GM12875 (cell line): Measurements from ENCODE around the gene PGGHG.
"Not testable (repeated sequence)": the region's sequence is repeated elsewhere in the genome, so short reads cannot be mapped to it uniquely, and the experiment has no call there.

Experiments used
- H3K4me3 ChIP-seq: one replicate; pipeline ENCODE4 v1.5.1; 2011; ENCODE audit warnings: low read depth, low read length, control low read depth
- TF ChIP-seq, protein P1 (sequence below): IDR thresholded peaks from 2 replicates; pipeline ENCODE4 v1.5.1; 2011; ENCODE audit warnings: low read depth, mild to moderate bottlenecking, control low read depth, inconsistent platforms, low read length, moderate library complexity, borderline replicate concordance; ENCODE audit not compliant: insufficient read depth

The PGGHG gene

GRCh38 chr11:313304-313786, 24.4 kb downstream of the PGGHG start:
- H3K4me3 ChIP-seq: peak overlapping the region; percentile 93

DNA sequence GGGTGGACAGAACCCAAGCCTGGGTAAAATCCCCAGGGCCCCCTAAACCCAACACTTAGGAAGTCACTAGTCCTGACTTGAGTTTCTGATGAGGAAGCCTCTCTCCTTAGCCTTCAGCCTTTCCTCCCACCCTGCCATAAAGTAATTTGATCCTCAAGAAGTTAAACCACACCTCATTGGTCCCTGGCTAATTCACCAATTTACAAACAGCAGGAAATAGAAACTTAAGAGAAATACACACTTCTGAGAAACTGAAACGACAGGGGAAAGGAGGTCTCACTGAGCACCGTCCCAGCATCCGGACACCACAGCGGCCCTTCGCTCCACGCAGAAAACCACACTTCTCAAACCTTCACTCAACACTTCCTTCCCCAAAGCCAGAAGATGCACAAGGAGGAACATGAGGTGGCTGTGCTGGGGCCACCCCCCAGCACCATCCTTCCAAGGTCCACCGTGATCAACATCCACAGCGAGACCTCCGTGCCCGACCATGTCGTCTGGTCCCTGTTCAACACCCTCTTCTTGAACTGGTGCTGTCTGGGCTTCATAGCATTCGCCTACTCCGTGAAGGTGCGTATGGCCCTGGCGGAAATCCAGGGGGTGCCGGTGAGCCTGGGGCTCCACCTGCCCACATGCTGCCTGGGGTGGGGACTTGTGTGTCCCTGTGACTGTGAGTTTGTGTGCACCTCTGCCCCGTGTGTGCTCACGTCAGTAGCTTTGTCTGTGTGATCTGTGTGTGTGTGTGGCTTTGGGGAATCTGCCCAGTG, 25.0 kb downstream of the PGGHG start, which contains the start of gene IFITM1:
TSS of gene IFITM1 (plus strand) at position 254 of the 767 bp plus-strand sequence. CDS start at position 385, 131 bp downstream.
- peak within 1 kb of the TSS; percentile 93 for H3K4me3 ChIP-seq
- TF ChIP-seq, protein P1, sequence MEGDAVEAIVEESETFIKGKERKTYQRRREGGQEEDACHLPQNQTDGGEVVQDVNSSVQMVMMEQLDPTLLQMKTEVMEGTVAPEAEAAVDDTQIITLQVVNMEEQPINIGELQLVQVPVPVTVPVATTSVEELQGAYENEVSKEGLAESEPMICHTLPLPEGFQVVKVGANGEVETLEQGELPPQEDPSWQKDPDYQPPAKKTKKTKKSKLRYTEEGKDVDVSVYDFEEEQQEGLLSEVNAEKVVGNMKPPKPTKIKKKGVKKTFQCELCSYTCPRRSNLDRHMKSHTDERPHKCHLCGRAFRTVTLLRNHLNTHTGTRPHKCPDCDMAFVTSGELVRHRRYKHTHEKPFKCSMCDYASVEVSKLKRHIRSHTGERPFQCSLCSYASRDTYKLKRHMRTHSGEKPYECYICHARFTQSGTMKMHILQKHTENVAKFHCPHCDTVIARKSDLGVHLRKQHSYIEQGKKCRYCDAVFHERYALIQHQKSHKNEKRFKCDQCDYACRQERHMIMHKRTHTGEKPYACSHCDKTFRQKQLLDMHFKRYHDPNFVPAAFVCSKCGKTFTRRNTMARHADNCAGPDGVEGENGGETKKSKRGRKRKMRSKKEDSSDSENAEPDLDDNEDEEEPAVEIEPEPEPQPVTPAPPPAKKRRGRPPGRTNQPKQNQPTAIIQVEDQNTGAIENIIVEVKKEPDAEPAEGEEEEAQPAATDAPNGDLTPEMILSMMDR: 0 out of 2 replicates have a peak, but pooled peaks have one; percentile 4

More at GRCh38 chr11:313304-313786, 24.4 kb downstream of the PGGHG start:
- TF ChIP-seq, protein P1: no peak

GRCh38 chr11:314554-314875, 25.6 kb downstream of the PGGHG start:
- H3K4me3 ChIP-seq: peak overlapping the region; percentile 93

DNA sequence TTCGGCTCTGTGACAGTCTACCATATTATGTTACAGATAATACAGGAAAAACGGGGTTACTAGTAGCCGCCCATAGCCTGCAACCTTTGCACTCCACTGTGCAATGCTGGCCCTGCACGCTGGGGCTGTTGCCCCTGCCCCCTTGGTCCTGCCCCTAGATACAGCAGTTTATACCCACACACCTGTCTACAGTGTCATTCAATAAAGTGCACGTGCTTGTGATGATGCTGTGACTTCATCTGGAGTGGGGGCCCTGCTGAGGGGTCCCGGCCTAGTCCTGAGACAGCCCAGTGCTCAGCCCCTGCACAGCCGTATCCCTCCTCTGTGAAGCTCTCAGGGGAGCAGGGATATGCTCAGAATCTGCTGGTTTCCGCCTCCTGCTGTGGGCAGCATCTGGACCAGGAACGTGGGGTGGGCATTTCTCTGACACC, 26.1 kb downstream of the PGGHG start:
- H3K4me3 ChIP-seq: peak overlapping the region; percentile 93
- TF ChIP-seq, protein P1: no peak

DNA sequence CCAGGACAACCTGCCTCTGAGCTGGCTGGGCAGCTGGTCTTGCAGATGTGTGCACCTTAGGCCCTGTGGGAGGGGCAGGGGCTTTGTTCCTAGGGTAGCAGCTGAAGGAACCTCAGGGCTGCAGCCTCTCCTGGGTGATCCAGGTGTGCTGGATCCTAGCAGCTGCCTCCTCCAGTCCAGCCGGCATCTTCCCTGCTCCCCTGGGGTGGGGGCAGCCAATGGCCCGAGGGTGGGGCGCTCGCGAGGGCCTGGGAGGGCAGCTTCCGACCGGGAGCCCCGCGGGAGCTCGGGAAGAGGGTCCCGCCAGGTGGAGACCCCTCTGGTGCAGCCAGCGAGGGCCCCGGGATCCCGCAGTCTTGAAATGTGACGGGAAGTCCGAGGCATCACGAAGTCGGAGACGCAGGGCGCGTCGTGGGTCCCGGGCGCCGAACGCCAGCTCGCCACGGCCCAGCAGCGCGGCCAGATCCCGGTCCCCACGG, 26.6 kb downstream of the PGGHG start:
- H3K4me3 ChIP-seq: peak overlapping the region; percentile 93
- TF ChIP-seq, protein P1: no peak

DNA sequence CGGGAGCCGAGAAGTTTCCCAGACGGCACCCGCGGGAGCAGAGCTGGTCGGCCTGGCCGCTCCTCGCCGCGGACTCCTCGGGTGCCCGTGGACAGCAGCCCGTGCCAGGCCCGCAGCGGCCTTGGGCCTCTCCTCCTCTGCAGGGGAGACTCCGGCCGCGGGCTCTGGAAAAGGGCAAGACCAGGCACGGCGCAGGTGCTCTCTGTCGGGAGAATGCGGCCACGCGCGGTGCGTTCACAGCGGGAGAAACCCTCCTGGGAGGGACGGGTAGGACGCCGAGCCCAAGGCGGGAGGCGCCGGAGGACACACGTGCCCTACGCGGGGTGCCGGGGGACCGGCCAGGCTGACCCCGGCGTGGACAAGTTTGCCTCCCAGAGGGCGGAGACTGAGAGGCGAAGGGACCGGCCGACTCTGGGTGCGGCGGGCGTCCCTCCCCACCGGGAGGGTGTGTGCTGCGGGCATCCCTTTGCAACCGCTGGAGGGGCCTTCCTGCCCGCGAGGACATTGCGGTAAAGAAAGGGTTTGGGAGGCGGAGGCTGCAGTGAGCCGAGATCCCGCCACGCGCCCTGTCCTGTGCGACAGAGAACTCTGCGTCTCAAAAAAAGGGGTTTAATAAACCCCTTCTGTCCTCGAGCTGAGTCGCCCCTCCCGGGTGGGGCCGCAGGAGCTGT, 27.2 kb downstream of the PGGHG start:
- TF ChIP-seq, protein P1: no peak
- peak overlapping the region; percentile 93 for H3K4me3 ChIP-seq

GRCh38 chr11:316891-317301, 28.0 kb downstream of the PGGHG start:
- TF ChIP-seq, protein P1: no peak

GRCh38 chr11:317668-318404, 28.9 kb downstream of the PGGHG start:
- H3K4me3 ChIP-seq: not testable (repeated sequence)

More at GRCh38 chr11:316891-317301, 28.0 kb downstream of the PGGHG start:
- no peak overlapping the region for H3K4me3 ChIP-seq

DNA sequence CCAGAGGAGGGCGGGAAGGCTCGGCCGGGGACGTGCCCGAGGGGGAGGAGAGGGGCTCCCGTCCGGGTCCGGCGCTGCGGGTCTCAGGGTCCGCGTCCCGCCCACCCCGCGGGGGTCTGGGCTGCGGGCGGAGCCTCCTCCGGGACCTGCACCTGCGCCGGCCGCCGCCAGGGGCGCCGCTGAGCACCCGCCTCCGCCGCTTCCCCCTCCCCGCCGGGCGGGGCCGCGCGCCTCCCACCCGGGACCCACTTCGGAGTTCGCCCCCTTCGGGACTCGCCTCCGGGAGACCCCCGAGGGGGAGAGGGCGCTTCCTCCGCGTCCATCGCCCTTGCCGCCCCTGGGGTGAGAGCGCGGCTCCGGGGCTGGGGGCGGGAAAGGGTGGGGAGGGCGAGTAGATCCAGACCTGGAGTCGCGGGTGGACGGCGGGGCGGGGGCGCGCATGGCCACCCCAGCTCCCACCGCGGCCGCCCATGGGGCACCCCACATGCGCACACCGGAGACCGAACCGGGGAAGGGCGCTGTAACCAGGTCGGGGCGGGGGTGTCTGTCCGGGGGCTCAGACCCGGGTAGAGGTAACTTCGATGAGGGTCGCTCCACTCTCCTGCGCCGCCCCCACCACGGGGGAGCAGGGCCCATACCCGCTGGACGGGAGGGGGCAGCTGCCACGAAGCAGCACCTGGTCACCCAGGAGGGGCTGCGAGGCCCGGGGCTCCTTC, 29.6 kb downstream of the PGGHG start:
- peak overlapping the region; percentile 47 for H3K4me3 ChIP-seq
